GM18499 (cell line): ENCODE measurements around the gene EXOC6B.

Source experiments
- ATAC-seq: cut with Tn5 transposase; IDR thresholded peaks from one replicate; pipeline ENCODE4 v1.9.1; 2021; ENCODE audit warnings: moderate number of reproducible peaks; ENCODE audit not compliant: insufficient read depth, unreplicated experiment

The EXOC6B gene

GRCh38 chr2:72747344-72747743, 78.5 kb downstream of the EXOC6B start:
- ATAC-seq, result no peak

DNA sequence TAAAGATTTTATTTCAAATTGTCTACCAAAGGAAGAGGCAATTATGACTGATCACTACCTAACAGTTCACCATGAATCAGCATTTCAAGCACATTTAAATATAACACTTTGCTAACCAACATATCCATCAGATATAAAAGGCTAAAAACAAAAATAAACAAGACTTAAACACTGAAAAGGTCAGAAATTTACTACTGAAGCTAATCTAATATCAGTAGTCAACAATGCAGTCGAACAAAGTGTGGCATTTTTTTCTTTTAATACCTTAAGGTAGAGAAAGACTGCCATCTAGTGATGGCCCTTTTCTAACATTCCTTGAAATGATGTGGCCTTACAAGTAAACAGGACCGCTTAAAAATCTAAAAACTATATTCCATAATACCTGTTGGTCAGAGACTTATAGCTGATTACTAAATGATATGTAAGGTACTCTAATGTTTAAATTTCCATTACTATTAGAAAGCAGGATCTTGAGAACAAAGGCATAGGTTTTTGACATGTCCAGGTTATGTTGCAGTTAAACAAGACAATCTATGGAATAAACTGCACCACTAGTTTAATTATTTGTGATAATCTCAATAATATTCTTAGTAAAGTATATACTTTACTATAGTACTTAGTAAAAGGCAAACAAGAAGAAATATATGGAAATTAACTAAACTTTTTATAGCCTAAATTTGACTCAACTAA, 80.0 kb downstream of the EXOC6B start:
- ATAC-seq, result no peak

- no peak for ATAC-seq
These were observed 81.8 kb downstream of the EXOC6B start for GRCh38 chr2:72744049-72744448.

- no peak for ATAC-seq
These were observed 82.4 kb downstream of the EXOC6B start for GRCh38 chr2:72743481-72743880.

GRCh38 chr2:72738096-72738495, 87.7 kb downstream of the EXOC6B start:
- no peak for ATAC-seq

DNA sequence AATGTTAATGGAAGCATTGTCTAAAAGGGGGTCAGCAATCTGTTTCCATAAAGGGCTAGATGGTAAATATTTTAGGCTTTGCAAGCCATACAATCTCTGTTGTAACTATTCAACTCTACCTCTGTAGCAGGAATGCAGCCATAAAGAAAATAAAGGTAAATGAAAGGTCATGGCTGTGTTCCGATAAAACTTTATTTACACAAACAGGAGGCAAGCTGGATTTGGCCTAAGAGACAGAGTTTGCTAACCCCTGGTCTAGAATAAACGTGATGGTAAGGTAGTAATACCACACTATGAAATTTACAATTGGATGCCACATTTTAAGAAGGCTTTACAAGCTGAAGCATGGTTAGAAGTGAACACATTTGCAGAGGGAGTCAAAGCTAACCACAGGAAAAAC, 91.4 kb downstream of the EXOC6B start:
- no peak for ATAC-seq

- no peak for ATAC-seq
These were observed 94.7 kb downstream of the EXOC6B start for GRCh38 chr2:72731116-72731515.

DNA sequence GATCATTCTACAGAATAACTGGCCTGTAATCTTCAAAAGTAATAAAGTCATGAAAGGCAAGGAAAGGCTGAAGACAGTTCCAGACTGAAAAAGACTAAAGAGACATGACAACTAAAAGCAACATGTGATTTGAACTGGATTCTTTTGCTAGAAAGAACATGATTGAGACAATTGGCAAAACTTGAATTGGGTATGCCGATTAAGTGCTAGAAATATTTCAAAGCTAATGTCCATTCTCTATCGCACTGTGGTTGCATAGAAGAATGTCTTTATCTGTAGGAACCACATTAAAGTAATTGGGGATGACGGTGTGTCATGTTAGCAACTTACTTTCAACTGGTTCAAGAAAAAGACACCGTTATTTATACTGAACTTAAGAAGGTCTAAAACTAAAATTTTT, 98.5 kb downstream of the EXOC6B start:
- ATAC-seq, result no peak

DNA sequence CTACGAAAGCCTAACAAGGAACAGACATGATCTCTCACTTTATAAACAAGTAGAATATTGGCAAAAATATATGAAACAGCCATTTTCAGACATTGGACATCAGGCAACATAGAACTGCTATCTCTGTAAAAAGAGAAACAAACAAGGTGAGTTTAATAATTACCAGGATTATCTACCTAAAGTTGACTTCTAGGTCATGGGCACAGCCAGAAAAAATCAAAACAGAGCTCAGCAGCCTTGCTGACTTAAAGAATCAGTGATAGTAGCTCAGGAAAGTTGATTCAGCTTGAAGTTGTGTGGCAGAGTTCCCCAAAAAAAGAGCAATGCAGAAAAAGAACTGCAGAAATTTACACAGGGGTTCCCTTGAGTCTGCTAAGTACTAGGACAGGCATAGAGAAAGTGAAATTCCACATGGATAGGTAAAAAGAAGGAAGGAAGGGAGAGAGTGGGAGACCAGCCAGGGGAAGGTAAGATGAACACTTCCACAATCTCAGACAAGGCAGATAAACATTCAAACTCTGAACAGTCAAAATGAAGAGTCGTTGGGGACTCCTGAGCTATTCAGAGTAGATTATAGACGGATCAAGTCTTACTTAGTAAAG, 102.0 kb downstream of the EXOC6B start:
- ATAC-seq, result no peak

- ATAC-seq, result no peak
These were observed 103.3 kb downstream of the EXOC6B start for GRCh38 chr2:72722492-72723070.

DNA sequence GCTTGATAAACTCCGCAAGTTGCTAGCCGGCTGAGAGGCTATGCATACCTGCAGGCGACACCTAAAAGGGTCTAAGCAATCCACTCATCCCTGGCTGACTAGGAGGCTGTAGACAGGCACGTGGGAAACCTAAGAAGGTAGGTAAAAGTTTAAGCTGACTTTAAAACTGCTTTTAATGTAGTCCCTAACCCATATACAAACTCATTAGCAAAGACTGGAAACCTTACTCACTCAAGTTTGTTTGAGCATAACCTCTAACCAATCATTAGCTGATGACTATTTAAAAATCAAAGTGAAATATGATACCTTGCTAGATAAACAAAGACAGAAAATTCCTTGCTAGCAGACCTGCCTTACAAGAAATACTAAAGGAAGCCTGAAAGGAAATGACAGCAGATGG, 106.4 kb downstream of the EXOC6B start:
- no peak for ATAC-seq

DNA sequence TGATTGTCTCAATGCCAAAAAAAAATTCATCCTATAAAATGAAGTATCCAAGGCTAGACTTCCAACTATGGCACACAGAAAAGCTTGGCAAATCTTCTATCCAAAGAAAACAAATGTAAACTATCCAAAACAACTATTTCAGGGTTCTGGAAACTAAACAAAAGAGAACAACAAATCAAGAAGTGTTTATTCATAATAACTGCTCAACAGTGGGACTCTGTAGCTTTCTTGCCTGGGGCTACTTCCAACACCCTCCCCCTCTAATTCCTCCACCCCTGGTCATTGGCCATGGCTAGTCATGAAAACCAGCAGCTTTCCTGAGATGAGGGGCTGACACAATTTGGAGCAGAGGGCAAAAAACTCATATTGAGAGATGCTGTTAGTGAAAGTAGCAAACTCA, 107.0 kb downstream of the EXOC6B start:
- ATAC-seq, result no peak

- no peak for ATAC-seq
These were observed 109.2 kb downstream of the EXOC6B start for GRCh38 chr2:72716601-72717000.

- ATAC-seq, result no peak
These were observed 112.0 kb downstream of the EXOC6B start for GRCh38 chr2:72713857-72714256.

DNA sequence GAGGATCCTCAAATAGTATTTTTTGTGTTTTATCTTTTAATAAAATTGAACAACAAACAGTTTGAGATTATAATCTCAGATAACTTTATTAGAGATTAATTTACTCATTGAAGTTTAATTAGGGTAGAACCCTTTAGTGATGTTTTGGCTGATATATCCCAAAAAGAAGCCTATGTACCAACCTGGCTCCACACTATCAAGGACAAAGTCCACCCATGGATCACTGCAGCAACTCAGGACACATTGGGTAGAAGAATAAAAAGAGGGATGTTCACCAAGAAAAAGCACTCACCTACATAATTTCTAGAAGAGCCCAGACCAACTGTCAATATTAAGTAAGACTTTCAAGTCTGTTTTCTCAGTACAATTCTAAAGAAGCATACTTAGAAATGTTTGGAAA, 112.9 kb downstream of the EXOC6B start:
- ATAC-seq, result no peak

- ATAC-seq, result no peak
These were observed 113.5 kb downstream of the EXOC6B start for GRCh38 chr2:72712304-72712703.

DNA sequence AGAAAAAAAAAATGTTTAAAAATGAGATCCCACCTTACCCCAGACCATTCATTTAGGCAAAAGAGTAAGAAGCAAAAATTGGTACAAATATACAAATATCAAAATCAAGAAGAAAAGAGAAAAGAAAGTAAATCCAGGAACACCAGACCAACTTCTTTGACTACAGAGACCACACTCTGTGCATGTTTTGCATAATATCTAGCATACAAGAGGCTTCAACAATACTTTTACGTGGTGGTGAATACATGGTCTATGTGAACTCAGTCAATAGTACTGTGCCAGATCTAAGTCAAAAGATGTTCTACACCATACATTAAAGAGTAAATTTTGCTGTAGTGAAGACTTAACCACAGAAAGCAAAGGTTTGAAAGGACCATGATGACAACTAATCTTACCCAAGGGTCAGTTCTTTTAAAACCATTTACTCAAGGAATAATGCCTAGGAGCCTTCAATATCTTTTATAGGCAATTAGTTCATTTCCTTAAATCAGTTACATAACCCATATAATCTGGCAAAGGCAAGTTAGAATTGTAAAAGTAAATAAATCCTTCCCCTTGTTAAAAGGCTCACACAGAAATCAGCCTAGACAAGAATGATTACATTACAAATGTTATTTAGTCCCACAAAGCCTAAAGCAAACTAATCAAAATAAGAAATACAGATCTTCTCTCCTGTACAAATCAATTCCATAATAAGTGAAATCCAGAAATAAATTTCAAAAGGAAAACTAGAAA, 115.2 kb downstream of the EXOC6B start:
- ATAC-seq, result no peak

GRCh38 chr2:72708236-72708635, 117.6 kb downstream of the EXOC6B start:
- ATAC-seq, result no peak

GRCh38 chr2:72698300-72698699, 127.5 kb downstream of the EXOC6B start:
- no peak for ATAC-seq

DNA sequence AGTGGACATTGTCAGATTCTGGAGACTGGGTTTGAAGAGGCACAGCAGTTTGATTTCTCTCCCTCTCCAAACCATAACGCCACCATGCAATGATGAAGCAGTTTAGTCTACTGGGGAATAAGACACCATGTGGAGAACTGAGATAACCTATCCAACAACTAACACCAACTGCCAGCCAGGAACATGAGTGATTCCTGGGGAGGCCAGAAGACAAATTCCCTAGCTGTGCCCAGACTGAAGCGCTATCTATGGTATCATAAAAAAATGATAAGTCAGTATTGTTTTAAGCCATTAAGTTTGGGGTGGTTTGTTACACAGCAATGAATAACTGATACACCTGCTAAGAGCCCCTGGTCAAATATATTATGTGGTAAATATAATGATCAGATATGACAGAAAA, 129.3 kb downstream of the EXOC6B start:
- ATAC-seq, result no peak

DNA sequence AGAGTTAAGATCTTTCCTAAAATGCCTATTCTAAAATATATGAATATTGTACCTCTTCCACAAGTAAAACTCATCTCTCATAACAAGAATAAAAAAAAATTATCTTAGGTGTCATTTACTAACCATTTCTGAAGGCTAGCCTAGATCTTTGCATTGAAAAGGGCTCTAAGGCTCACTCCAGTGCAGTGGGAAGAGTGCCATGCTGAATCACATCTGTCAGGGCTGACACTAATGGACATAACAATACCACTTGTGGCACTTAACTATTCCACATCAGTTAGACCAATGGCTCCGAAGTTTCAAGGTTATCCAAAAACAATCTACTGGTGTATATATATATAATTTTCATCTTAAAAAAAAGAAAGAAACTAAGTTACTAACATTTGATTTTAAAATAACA, 130.2 kb downstream of the EXOC6B start:
- ATAC-seq, result no peak
